OCI-LY7 (cell line): ENCODE results near the gene KIAA1217.

ENCODE experiments used
- CTCF ChIP-seq: fragments of 200-600 bp; sonication (generic); conservative IDR thresholded peaks from 2 replicates; pipeline ENCODE4 v1.5.1; 2014; ENCODE audit warnings: mild to moderate bottlenecking, antibody characterized with exemption, low read length, moderate library complexity, mixed read lengths
- EZH2phosphoT487 ChIP-seq: fragments of 200-600 bp; sonication (generic); IDR thresholded peaks from 2 replicates; pipeline ENCODE4 v1.6.1; 2018; ENCODE audit warnings: low read depth, borderline replicate concordance, mild to moderate bottlenecking, mixed run types, antibody characterized with exemption, low read length, moderate library complexity, mixed read lengths

DNA sequence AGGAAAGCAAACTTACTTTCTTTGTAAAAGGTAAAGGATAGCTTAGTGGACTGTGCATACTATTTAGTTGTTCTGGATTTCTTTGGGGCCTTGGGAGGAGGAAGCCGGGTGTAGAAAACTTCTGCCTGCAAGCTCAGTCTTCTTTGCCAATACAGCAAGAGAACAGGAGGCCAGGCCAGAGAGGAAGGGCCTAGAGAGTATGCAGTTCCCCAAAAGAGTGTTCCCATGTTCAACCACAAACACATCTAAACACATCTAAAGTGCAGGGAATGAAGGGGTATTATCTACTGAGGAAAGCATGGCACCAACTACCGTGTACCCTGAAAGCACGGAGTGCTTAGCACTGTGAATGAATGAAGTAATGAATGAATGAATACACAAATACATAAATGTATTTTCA is 11.0 kb downstream of the KIAA1217 start:
- TF ChIP-seq EZH2phosphoT487 (no peak), CTCF (no peak)
